GM12875 (cell line): ENCODE results near the gene ADGRV1.

ENCODE experiments used
- H3K4me3 ChIP-seq: one replicate; pipeline ENCODE4 v1.5.1; 2011; ENCODE audit warnings: low read depth, low read length, control low read depth
- TF ChIP-seq, protein P1 (sequence below): IDR thresholded peaks from 2 replicates; pipeline ENCODE4 v1.5.1; 2011; ENCODE audit warnings: low read depth, mild to moderate bottlenecking, control low read depth, inconsistent platforms, low read length, moderate library complexity, borderline replicate concordance; ENCODE audit not compliant: insufficient read depth

The ADGRV1 gene

DNA sequence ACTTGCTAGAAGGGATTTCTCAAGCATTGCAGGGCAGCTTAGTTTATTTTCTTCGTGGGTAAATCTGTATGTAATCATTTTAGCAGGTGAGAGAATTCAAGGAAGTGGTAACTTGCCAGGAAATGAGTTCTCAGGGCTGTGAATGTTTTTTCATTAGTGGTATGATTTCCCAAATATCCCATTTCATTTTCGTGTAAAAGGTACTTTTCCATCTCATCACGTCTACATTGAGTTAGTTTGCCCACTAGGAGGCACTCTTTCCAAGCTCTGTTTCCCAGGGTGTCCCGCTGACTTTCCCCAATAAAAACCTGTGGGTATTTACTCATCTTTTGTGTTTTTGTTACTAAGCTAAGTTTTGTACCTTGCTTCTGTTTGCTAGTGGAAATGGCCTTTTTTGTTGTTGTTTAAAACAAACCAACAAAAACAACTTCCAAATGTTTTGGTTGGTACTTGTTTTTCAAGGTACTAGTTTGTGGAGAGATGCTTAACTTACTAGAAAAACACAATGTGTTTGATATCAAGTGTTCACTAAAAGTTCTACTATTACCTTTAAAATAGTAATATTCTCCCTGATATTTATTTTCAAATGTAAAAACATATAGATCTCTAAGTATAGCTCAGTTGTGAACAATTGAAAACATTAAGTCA, 373.6 kb downstream of the ADGRV1 start:
- TF ChIP-seq, protein P1, sequence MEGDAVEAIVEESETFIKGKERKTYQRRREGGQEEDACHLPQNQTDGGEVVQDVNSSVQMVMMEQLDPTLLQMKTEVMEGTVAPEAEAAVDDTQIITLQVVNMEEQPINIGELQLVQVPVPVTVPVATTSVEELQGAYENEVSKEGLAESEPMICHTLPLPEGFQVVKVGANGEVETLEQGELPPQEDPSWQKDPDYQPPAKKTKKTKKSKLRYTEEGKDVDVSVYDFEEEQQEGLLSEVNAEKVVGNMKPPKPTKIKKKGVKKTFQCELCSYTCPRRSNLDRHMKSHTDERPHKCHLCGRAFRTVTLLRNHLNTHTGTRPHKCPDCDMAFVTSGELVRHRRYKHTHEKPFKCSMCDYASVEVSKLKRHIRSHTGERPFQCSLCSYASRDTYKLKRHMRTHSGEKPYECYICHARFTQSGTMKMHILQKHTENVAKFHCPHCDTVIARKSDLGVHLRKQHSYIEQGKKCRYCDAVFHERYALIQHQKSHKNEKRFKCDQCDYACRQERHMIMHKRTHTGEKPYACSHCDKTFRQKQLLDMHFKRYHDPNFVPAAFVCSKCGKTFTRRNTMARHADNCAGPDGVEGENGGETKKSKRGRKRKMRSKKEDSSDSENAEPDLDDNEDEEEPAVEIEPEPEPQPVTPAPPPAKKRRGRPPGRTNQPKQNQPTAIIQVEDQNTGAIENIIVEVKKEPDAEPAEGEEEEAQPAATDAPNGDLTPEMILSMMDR = peak; percentile 72; the same call in 1 of the 2 replicates
- no peak overlapping the region for H3K4me3 ChIP-seq

DNA sequence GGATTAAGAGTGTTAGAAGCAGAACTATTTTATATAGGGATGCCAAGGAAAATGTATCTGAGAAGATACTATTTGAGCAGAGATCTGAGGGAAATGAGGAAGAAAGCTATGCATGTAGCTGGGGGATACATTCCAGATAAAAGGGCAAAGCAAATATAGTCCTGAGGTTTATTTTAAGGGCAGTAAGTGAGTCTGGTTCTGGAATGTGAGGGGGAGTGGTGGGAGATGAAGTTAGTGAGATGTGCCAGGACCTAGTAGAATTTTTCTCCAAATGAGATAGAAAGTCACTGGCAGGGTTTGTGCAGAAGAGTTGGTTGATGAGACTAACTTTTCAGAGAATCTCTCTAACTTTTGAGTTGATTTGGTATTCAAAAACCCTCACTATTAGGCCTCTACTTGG, 374.7 kb downstream of the ADGRV1 start:
- TF ChIP-seq, protein P1 = no peak

DNA sequence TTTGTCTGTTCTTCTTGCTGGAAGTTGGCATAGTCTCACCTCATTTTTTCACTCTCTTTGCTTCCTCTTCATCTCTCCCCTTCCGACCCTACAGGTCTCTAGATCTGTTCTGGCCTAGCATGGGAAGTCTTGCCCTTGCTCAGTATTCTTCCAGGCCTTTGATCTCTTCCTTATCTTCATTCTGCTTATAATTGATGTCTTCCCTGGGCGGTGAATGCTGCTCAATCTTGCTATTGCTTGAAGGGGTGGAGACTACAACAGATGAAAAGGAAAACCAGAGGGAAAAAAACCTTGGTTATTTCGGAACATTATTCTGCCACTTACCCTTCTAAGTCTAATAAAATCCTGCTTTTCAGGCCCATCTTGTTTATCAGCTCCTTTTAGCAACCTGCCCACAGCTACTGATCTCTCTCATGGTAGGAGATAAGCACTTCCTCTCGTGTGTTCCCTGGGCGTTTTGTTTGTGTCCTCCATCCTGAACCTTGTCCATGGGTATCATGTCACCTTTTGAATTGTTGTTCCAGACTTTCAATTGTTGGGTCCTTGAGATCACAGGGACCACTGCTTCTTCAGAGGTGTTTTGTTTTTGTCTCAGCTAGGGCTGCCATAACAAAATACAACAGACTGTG, 375.6 kb downstream of the ADGRV1 start:
- H3K4me3 ChIP-seq = no peak overlapping the region
- TF ChIP-seq, protein P1 = no peak

More for the DNA sequence above, 374.7 kb downstream of the ADGRV1 start:
- no peak overlapping the region for H3K4me3 ChIP-seq

DNA sequence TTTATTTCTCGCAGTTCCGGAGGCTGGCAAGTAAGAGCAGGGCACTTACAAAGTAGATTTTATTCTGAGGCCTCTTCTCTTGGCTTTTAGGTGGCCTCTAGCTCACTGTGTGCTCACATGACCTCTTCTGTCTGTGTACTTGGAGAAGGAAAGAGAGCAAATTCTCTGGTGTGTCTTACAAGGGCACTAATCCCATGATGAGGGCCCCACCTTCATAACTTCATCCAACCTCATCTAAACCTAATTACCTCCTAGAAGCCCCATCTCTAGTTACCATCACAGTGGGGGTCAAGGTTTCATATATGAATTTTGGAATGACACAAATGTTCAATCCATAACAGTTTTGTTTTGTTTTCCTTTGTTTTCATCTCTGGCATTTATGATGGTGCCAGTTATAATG, 376.1 kb downstream of the ADGRV1 start:
- TF ChIP-seq, protein P1 = no peak
- H3K4me3 ChIP-seq = no peak overlapping the region

DNA sequence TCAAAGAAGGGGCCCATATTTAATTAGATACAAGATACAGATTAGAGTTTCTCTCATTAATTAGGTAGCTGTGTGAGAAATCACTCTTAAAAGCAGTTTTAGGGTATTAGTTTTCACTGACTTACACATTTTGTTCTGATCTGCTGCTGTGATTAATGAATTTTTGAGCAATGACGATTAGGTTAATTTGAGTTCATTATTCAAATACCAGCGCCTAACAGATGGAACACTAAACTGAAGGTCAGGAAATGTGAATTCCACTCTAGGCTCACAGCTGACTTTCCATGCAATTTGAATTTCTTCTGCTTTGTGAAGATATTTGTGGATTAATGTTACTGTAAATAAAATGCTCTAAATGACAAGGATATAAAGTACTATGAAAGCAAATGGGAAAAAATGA, 380.6 kb downstream of the ADGRV1 start:
- no peak overlapping the region for H3K4me3 ChIP-seq

GRCh38 chr5:90940227-90940995, 381.8 kb downstream of the ADGRV1 start:
- TF ChIP-seq, protein P1 = no peak
- no peak overlapping the region for H3K4me3 ChIP-seq

More for the DNA sequence above, 380.6 kb downstream of the ADGRV1 start:
- TF ChIP-seq, protein P1 = no peak
